ENCODE data around the gene DEGS2.

- TF ChIP-seq RNF2 (IDR thresholded peaks at IDR 0.05; ENCODE audit: borderline replicate concordance, low read depth) (no peak), POLR2A (IDR thresholded peaks at IDR 0.05; ENCODE audit: low read length) (no peak), USF2 (IDR thresholded peaks at IDR 0.05) (no peak), BCL3 (IDR thresholded peaks at IDR 0.05) (no peak), RAD21 (conservative IDR thresholded peaks at IDR 0.05 in 1 of 2, IDR thresholded peaks at IDR 0.05 in 1 of 2) (no peak), CTCF (IDR thresholded peaks at IDR 0.05) (no peak), ZC3H11A (IDR thresholded peaks at IDR 0.05) (no peak), CBX8 (IDR thresholded peaks at IDR 0.05) (no peak), RFX5 (IDR thresholded peaks at IDR 0.05) (no peak), MAX (IDR thresholded peaks at IDR 0.05) (no peak), HES2 (IDR thresholded peaks at IDR 0.05) (no peak), HOXA7 (CRISPR knock-in tag; IDR thresholded peaks at IDR 0.05) (no peak)
Measured at GRCh38 chr14:100201701-100202100, 42.3 kb upstream of the DEGS2 start.

Data from A549 (cell line).